HPDE6-E6E7 (cell line): ENCODE measurements around the gene PRDX5.

Experiments used
- DNase-seq: peaks from one replicate; pipeline ENCODE4 v3.0.0; 2011; ENCODE audit warnings: missing footprints; ENCODE audit errors: extremely low spot score

Gene PRDX5

GRCh38 chr11:64347193-64347867, 29.4 kb downstream of the PRDX5 start:
- DNase-seq: peak; percentile 63

- DNase-seq: no peak
Observed at GRCh38 chr11:64348383-64349024, 30.6 kb downstream of the PRDX5 start.

- DNase-seq: no peak
Observed at GRCh38 chr11:64349025-64349387, 31.1 kb downstream of the PRDX5 start.

GRCh38 chr11:64349404-64349803, 31.5 kb downstream of the PRDX5 start:
- no peak for DNase-seq

GRCh38 chr11:64351136-64351631, 33.3 kb downstream of the PRDX5 start:
- no peak for DNase-seq

GRCh38 chr11:64352099-64352994, 34.4 kb downstream of the PRDX5 start:
- DNase-seq: no peak

- no peak for DNase-seq
Observed at GRCh38 chr11:64352995-64353714, 35.2 kb downstream of the PRDX5 start.

- no peak for DNase-seq
Observed at GRCh38 chr11:64353715-64354506, 36.0 kb downstream of the PRDX5 start.

- peak; percentile 89 for DNase-seq
Observed at GRCh38 chr11:64355078-64355940, 37.4 kb downstream of the PRDX5 start.

GRCh38 chr11:64356498-64357411, 38.8 kb downstream of the PRDX5 start:
- DNase-seq: no peak

- DNase-seq: no peak
Observed at GRCh38 chr11:64357446-64357845, 39.5 kb downstream of the PRDX5 start.

- peak; percentile 95 for DNase-seq
Observed at GRCh38 chr11:64357904-64358535, 40.1 kb downstream of the PRDX5 start.

GRCh38 chr11:64358536-64358906, 40.6 kb downstream of the PRDX5 start:
- no peak for DNase-seq

GRCh38 chr11:64358907-64359711, 41.2 kb downstream of the PRDX5 start, which contains the start of gene RPS6KA4:
RPS6KA4 (plus strand) TSS chr11:64359162; CDS start chr11:64359236, 74 bp downstream.
- peak; percentile 84 for DNase-seq

- no peak for DNase-seq
Observed at GRCh38 chr11:64359712-64360445, 42.0 kb downstream of the PRDX5 start.

GRCh38 chr11:64360448-64360921, 42.6 kb downstream of the PRDX5 start:
- no peak for DNase-seq

- no peak for DNase-seq
Observed at GRCh38 chr11:64361659-64362058, 43.7 kb downstream of the PRDX5 start.
